ENCODE data around the gene SPAG17. TPM values are rescaled to one million over a fixed set of nuclear protein-coding genes. Genes with fewer than 3 reads are reported as not detected.

SPAG17 gene
- total RNA-seq, 6 donors from 2014 or later: 0.26 to 94.3 (median 11.3) TPM

DNA sequence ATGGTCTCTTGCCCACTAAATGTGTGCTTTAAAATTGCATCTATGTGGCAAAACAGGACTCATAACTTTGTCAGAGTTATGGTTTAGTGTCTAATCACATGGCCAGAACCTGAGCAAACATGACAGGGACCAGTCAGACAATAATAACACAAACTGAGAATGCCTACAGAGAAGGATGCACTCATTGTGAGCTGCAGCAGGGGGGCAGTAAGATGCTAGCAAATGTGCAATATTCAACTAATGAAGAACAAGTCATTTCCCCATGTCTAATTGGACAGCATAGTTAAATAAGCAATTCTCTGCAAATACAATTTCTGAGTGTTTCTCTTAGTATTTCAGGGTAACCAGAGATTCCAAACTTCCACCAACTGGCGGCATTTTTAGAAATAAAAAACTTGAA lies 30.8 kb downstream of the SPAG17 start:
- H3K4me1 ChIP-seq: no peaks in the 10 kb centered on the region
- no peak overlapping the region for H3K27ac ChIP-seq
- no peak for ATAC-seq (ENCODE audit: low FRiP score in 2 of 2)
- 88 to 90% methylated on average over 1 of the region's 1 CpG for WGBS, 2 donors
- no peak overlapping the region for H3K4me3 ChIP-seq
- DNase-seq: no peak
- TF ChIP-seq POLR2A (IDR thresholded peaks at IDR 0.05) (no peak), POLR2AphosphoS5 (IDR thresholded peaks at IDR 0.05) (no peak), EP300 (IDR thresholded peaks at IDR 0.05) (no peak)
- TF ChIP-seq, protein P1, sequence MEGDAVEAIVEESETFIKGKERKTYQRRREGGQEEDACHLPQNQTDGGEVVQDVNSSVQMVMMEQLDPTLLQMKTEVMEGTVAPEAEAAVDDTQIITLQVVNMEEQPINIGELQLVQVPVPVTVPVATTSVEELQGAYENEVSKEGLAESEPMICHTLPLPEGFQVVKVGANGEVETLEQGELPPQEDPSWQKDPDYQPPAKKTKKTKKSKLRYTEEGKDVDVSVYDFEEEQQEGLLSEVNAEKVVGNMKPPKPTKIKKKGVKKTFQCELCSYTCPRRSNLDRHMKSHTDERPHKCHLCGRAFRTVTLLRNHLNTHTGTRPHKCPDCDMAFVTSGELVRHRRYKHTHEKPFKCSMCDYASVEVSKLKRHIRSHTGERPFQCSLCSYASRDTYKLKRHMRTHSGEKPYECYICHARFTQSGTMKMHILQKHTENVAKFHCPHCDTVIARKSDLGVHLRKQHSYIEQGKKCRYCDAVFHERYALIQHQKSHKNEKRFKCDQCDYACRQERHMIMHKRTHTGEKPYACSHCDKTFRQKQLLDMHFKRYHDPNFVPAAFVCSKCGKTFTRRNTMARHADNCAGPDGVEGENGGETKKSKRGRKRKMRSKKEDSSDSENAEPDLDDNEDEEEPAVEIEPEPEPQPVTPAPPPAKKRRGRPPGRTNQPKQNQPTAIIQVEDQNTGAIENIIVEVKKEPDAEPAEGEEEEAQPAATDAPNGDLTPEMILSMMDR (IDR thresholded peaks at IDR 0.05): peak in 1 of 6 experiments; percentile 8
- no peaks in the 10 kb centered on the region for H3K9me3 ChIP-seq
- H3K36me3 ChIP-seq: no peaks in the 10 kb centered on the region
- H3K27me3 ChIP-seq: no peaks in the 10 kb centered on the region

DNA sequence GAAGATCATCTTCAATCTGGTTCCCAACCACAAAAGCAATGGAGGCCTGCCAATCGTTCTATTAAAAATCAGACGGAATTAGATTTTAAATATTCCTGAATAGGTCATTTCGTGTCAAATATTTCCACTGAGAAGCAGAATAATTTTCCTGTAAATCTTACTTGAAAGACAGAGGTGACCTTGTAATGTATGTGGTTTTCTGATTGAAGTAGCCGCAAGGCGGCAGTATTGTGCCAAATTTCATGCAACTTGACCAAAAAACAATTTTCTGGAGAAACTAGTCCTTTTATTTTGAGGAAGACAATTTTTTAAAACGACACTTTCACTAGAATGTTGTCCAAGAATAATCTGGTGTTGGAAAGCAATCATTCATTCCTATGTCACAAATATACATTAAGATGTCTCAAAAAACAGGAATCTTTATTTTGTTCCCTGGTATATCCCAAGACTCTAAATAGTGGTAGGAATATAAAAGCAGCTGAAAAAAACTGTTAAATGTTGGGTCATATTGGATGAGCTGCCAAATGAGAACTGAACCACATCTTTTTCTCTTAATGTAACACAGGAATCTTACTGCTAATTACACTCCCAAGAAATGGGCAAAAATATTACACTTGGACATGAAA lies 33.6 kb downstream of the SPAG17 start:
- Histone ChIP-seq H3K9me3 (no peaks in the 10 kb centered on the region), H3K27ac (no peak overlapping the region), H3K4me3 (no peak overlapping the region), H3K27me3 (no peaks in the 10 kb centered on the region), H3K4me1 (peaks cover 0 to 4% (median 0%) of the 10 kb centered on the region in 4 donors), H3K36me3 (no peaks in the 10 kb centered on the region)
- WGBS, 2 donors: 1% methylated on average over 6 of the region's 6 CpGs
- no peak for TF ChIP-seq POLR2A (IDR thresholded peaks at IDR 0.05)
- TF ChIP-seq POLR2AphosphoS5 (IDR thresholded peaks at IDR 0.05): no peak
- TF ChIP-seq, protein P1 (IDR thresholded peaks at IDR 0.05): peak in 5 of 6 experiments; percentile 40 to 63 (median 46)
- TF ChIP-seq EP300 (IDR thresholded peaks at IDR 0.05): no peak
- ATAC-seq (ENCODE audit: low FRiP score in 2 of 2) (peak in 1 of 2 donors; percentile 46), DNase-seq (peak in 1 of 2 donors; percentile 22)

DNA sequence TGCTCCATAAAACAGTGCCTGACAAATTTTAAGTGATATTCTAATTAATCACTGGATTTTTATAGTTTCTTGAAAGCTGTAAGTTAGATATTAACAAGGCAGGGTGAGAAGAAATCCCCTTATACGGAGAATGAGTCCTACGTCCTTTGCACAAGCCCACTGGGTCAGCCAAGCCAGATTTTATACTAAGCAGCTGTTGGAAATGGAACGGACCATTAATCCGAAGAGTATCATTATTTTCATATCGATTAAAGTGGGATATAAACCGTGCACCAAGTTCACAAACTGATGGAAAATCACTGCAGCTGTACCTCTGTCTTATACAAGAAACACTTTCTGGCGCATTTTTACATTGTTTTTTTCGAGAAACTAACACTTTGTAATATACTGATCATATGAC lies 35.2 kb downstream of the SPAG17 start:
- TF ChIP-seq POLR2AphosphoS5 (IDR thresholded peaks at IDR 0.05) (no peak), POLR2A (IDR thresholded peaks at IDR 0.05) (no peak), EP300 (IDR thresholded peaks at IDR 0.05) (no peak)
- TF ChIP-seq, protein P1 (IDR thresholded peaks at IDR 0.05): no peak
- Histone ChIP-seq H3K36me3 (no peaks in the 10 kb centered on the region), H3K4me3 (no peak overlapping the region), H3K27ac (no peak overlapping the region), H3K9me3 (no peaks in the 10 kb centered on the region), H3K27me3 (no peaks in the 10 kb centered on the region), H3K4me1 (peaks cover 0 to 4% (median 0%) of the 10 kb centered on the region in 4 donors)
- DNase-seq (no peak), ATAC-seq (ENCODE audit: low FRiP score in 2 of 2) (no peak)
- 84 to 87% methylated on average over 8 of the region's 8 CpGs for WGBS, 2 donors

DNA sequence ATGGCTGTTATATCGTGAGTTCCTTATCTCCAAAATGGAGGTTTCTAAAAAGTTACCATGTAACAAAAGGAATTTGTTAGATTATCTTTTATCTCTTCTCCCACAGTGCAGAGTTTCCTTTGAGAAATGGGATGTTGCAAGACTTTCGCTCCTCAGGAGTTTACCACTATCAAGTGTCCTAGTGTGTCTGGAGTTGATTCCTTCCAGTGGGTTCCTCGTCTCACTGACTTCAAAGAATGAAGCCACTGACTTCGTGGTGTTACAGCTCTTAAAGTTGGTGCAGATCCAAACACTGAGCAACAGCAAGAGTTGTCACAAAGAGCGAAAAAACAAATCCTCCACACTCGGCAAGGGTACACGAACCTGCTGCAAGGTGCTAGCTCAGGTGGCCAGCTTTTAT lies 37.0 kb downstream of the SPAG17 start:
- no peak overlapping the region for H3K27ac ChIP-seq
- H3K4me1 ChIP-seq: peaks cover 0 to 4% (median 0%) of the 10 kb centered on the region in 4 donors
- TF ChIP-seq POLR2A (IDR thresholded peaks at IDR 0.05) (no peak), POLR2AphosphoS5 (IDR thresholded peaks at IDR 0.05) (no peak), EP300 (IDR thresholded peaks at IDR 0.05) (no peak)
- TF ChIP-seq, protein P1 (IDR thresholded peaks at IDR 0.05): no peak
- no peaks in the 10 kb centered on the region for H3K9me3 ChIP-seq
- H3K4me3 ChIP-seq: no peak overlapping the region
- WGBS, 2 donors: 50 to 55% methylated on average over 7 of the region's 7 CpGs
- ATAC-seq (ENCODE audit: low FRiP score in 2 of 2): no peak
- no peak for DNase-seq
- no peaks in the 10 kb centered on the region for H3K36me3 ChIP-seq
- no peaks in the 10 kb centered on the region for H3K27me3 ChIP-seq

DNA sequence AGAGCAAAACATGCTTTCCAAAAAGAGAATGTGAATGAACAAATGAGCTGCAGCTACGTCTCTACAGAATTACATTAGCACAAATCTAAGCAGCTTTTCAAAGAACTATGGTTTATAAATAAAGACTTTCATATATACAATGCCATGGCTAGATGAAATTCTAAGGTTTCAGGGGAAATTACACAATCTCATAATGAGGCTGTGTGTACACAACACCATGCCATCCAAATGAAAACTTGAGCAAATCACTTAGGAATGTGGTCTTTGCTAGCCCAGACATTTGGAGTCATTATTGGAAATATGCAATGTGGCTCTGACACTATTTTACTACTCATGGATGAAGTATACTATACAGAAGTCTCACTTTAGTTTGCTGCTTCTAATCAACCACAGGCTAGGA lies 37.5 kb downstream of the SPAG17 start:
- WGBS, 2 donors: 27 to 55% methylated on average over 1 of the region's 1 CpG
- Histone ChIP-seq H3K36me3 (no peaks in the 10 kb centered on the region), H3K4me3 (no peak overlapping the region), H3K4me1 (peaks cover 0 to 4% (median 0%) of the 10 kb centered on the region in 4 donors), H3K27ac (no peak overlapping the region), H3K27me3 (no peaks in the 10 kb centered on the region), H3K9me3 (no peaks in the 10 kb centered on the region)
- peak in 1 of 2 donors; percentile 43 for ATAC-seq (ENCODE audit: low FRiP score in 2 of 2)
- TF ChIP-seq, protein P1 (IDR thresholded peaks at IDR 0.05): no peak
- no peak for TF ChIP-seq POLR2AphosphoS5 (IDR thresholded peaks at IDR 0.05)
- TF ChIP-seq POLR2A (IDR thresholded peaks at IDR 0.05): no peak
- no peak for TF ChIP-seq EP300 (IDR thresholded peaks at IDR 0.05)
- DNase-seq: no peak
